GM10248 (cell line): ENCODE measurements around the gene DNLZ.
"Not testable (repeated sequence)": the region's sequence is repeated elsewhere in the genome, so short reads cannot be mapped to it uniquely, and the experiment has no call there.

Experiments
- CTCF ChIA-PET: fragments of 300-600 bp; sonication (Branson Sonifier 250); formaldehyde crosslinking; extraction: SDS; loops from one replicate; lab custom pipeline; 2021; ENCODE audit warnings: antibody characterized with exemption; lab: Yijun Ruan, JAX
- POLR2A ChIA-PET: fragments of 350-650 bp; sonication (Branson Sonifier 250); formaldehyde crosslinking; extraction: SDS; loops from one replicate; lab custom pipeline; 2020; ENCODE audit warnings: antibody characterized with exemption; lab: Yijun Ruan, JAX
- DNase-seq: peaks from one replicate; pipeline ENCODE4 v3.0.0; 2012; ENCODE audit errors: extremely low spot score
- TF ChIP-seq, protein P1 (sequence below): IDR thresholded peaks from 2 replicates; pipeline ENCODE4 v1.5.1; 2012; ENCODE audit warnings: mild to moderate bottlenecking, low read depth; ENCODE audit errors: extremely low read depth, missing control alignments, control extremely low read depth

Gene DNLZ

DNA sequence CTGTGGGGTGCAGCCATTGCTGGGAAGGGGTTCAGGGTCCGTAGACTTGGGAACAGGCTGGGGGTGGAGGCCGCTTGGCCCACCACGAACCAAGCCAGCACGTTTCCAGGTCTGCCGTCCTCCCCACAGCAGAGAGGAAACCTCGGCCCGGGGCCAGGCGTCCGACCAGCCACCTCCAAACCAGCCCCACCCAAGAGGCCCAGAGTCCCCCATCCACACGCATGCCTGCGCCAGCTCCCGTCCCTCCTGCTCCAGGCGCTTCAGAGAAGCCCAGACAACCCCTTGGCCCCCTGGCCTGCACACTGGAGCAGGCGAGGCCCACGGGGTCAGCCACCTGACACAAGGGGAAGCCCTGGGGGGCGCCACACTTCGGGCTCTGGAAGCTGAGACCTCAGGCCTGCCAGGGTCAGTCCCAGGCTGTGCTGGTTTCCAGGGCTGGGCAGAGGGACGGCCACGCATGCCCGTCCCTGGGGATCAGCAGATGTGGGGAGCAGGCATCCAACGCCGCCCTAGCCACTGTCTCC lies 6.3 kb downstream of the DNLZ start:
- DNase-seq: no peak
- TF ChIP-seq, protein P1, sequence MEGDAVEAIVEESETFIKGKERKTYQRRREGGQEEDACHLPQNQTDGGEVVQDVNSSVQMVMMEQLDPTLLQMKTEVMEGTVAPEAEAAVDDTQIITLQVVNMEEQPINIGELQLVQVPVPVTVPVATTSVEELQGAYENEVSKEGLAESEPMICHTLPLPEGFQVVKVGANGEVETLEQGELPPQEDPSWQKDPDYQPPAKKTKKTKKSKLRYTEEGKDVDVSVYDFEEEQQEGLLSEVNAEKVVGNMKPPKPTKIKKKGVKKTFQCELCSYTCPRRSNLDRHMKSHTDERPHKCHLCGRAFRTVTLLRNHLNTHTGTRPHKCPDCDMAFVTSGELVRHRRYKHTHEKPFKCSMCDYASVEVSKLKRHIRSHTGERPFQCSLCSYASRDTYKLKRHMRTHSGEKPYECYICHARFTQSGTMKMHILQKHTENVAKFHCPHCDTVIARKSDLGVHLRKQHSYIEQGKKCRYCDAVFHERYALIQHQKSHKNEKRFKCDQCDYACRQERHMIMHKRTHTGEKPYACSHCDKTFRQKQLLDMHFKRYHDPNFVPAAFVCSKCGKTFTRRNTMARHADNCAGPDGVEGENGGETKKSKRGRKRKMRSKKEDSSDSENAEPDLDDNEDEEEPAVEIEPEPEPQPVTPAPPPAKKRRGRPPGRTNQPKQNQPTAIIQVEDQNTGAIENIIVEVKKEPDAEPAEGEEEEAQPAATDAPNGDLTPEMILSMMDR: no peak
- POLR2A ChIA-PET: no interaction called here
- CTCF ChIA-PET: no interaction called here

DNA sequence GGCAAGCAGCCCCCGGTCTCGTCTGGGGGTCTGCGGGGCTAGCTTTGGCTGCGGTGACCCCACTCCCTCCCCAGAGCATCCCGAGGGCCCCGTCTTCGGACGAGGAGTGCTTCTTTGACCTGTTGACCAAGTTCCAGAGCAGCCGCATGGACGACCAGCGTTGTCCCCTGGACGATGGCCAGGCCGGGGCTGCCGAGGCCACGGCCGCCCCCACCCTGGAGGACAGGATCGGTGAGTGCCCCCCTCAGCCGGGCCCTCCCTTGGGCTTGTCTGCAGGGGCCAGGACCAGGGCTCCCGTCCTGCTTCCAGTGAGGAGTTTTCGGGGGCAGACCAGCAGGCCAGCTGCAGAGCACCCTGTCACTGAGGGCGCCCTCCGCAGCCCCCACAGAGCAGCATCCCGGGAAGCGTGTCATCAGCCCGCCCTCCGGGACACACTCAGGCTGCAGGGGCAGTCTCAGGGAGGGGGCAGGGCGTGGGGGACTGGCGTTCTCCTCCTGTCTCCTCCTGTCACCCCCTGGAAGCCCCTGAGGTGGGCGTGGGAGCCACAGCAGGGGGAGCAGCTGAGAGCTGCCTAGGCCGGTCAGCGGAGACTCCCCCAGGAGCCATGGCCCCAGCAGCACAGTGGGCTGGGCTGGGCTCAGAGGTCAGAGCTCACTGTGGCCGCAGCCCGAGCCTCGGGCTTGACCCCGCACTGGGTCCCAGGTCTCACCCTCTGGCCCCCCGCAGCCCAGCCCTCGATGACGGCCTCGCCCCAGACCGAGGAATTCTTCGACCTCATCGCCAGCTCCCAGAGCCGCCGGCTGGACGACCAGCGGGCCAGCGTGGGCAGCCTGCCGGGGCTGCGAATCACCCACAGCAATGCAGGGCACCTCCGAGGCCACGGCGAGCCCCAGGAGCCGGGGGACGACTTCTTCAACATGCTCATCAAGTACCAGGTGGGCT lies 7.7 kb downstream of the DNLZ start:
- ChIA-PET CTCF (no interaction called here), POLR2A (no interaction called here)
- no peak for DNase-seq
- TF ChIP-seq, protein P1: no peak

GRCh38 chr9:136354592-136355085 lies 8.9 kb downstream of the DNLZ start:
- TF ChIP-seq, protein P1: no peak
- no peak for DNase-seq
- ChIA-PET POLR2A (no interaction called here), CTCF (interaction anchor here (1.1 to 1.5 kb wide), 2 partner anchors 9 to 11 kb away, joined by 3 to 10 read pairs; partner anchors contain the start of gene DNLZ)

DNA sequence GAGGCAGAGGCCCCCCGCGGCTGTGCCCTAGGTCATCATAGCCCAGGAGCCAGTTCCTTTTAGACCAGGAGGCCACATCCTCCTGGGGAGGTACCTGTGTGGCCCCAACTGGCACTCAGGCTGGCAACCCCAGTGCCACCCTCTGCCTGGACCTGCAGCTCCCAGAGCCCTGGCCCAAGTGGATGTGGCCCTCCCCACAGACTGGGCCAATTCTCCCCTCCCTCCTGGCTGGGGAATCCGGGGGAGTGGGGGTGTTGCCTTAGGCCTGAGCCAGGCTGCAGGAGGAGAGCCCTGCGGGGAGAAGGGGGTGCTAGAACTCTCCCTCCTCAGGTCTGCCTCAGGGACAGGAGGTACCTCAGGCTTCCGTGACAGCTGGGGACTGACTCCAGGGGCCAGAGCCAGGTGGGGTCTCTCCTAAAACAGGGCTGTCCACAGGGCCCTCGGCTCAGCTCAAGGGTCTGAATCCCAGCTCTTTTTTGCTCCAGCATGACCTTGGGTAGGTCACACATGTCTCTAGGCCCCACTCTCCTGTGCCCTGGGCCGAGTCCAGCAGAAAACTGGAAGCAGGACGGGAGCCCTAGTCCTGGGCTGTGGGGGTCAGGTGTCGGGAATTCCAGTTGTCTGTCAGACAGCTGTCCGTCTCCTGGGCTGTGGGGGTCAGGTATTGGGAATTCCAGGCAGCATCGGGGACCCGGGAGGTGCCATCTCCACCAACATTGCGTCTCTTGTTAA lies 9.6 kb downstream of the DNLZ start:
- TF ChIP-seq, protein P1: no peak
- POLR2A ChIA-PET: interaction anchor here (0.5 kb wide), 1 partner anchor 373 kb away, joined by 6 read pairs; no protein-coding TSS in a partner anchor
- CTCF ChIA-PET: interaction anchor here (1.1 to 1.5 kb wide), 2 partner anchors 9 to 12 kb away, joined by 3 to 10 read pairs; partner anchors contain the start of gene DNLZ
- no peak for DNase-seq

- CTCF ChIA-PET: interaction anchor here (1.5 kb wide), 1 partner anchor 10 kb away, joined by 10 read pairs; the partner anchor contains the start of gene DNLZ
- TF ChIP-seq, protein P1: no peak
- DNase-seq: no peak
- POLR2A ChIA-PET: no interaction called here
Measured at GRCh38 chr9:136353088-136353487, 10.5 kb downstream of the DNLZ start.

GRCh38 chr9:136352682-136353081 lies 10.9 kb downstream of the DNLZ start:
- TF ChIP-seq, protein P1: no peak
- DNase-seq: no peak
- ChIA-PET POLR2A (no interaction called here), CTCF (no interaction called here)

DNA sequence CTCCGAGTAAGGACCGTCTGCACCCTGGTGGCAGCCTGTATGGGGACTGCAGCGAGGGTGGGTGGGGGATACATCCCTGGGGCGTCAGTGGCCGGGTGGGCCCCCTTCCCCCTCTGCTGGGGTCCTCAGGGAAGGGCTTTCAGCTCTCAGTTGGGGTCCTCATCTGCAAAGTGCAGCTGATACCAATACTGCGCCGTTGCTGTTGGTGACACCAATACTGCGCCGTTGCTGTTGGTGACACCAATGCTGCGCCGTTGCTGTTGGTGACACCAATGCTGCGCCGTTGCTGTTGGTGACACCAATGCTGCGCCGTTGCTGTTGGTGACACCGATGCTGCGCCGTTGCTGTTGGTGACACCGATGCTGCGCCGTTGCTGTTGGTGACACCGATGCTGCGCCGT lies 11.7 kb downstream of the DNLZ start:
- DNase-seq, POLR2A ChIA-PET, CTCF ChIA-PET: not testable (repeated sequence)
